ENCODE data around the gene MRTFB. TPM values are rescaled to one million over a fixed set of nuclear protein-coding genes. Genes with fewer than 3 reads are reported as not detected.

MRTFB gene
- total RNA-seq, 1 experiment from 2014 or later = 12.7 TPM

- no peaks in the 10 kb centered on the region for H3K9me2 ChIP-seq (replicated peaks; ENCODE audit: low read length)
- H3K27ac ChIP-seq (ENCODE audit: low read length) = no peak overlapping the region
- ATAC-seq (no peak), DNase-seq (no peak)
- H3K79me2 ChIP-seq (ENCODE audit: low read length) = peaks cover 40% of the 10 kb centered on the region
- TF ChIP-seq EZH2phosphoT487 (IDR thresholded peaks at IDR 0.05; ENCODE audit: borderline replicate concordance, low read length) (no peak), CTCF (conservative IDR thresholded peaks at IDR 0.05; ENCODE audit: low read depth, low read length) (no peak)
- no peaks in the 10 kb centered on the region for H3F3A ChIP-seq (ENCODE audit: low read length, unreplicated experiment)
- peaks cover 37% of the 10 kb centered on the region for H3K4me1 ChIP-seq (ENCODE audit: insufficient read depth, low read length)
- no peak overlapping the region for H3K9ac ChIP-seq (ENCODE audit: low read length)
- no peak overlapping the region for H3K4me3 ChIP-seq (ENCODE audit: low read length)
- CTCF ChIA-PET = no interaction called here
- no peaks in the 10 kb centered on the region for H3K9me3 ChIP-seq (ENCODE audit: low read length)
- H3K27me3 ChIP-seq (ENCODE audit: low read length) = no peaks in the 10 kb centered on the region
- POLR2A ChIA-PET (ENCODE audit: unreplicated experiment) = no interaction called here
- BruUV-seq (replicated peaks) = no TSS peak
- intact Hi-C loops (cut with micrococcal nuclease) = no loop called here
- H3K36me3 ChIP-seq (ENCODE audit: low read depth, low read length) = no peaks in the 10 kb centered on the region
- no peak overlapping the region for H3K4me2 ChIP-seq (ENCODE audit: low read length)
- no peak overlapping the region for H2AFZ ChIP-seq (ENCODE audit: low read length)
- no peaks in the 10 kb centered on the region for H4K20me1 ChIP-seq (ENCODE audit: low read length)
Measured at GRCh38 chr16:14113344-14113743, 42.2 kb downstream of the MRTFB start.

- Histone ChIP-seq H3F3A (ENCODE audit: low read length, unreplicated experiment) (no peaks in the 10 kb centered on the region), H3K27me3 (ENCODE audit: low read length) (no peaks in the 10 kb centered on the region), H3K27ac (ENCODE audit: low read length) (no peak overlapping the region), H3K9me2 (replicated peaks; ENCODE audit: low read length) (no peaks in the 10 kb centered on the region), H3K4me2 (ENCODE audit: low read length) (no peak overlapping the region), H4K20me1 (ENCODE audit: low read length) (no peaks in the 10 kb centered on the region), H3K9me3 (ENCODE audit: low read length) (no peaks in the 10 kb centered on the region), H3K36me3 (ENCODE audit: low read depth, low read length) (no peaks in the 10 kb centered on the region), H3K4me3 (ENCODE audit: low read length) (no peak overlapping the region), H3K79me2 (ENCODE audit: low read length) (peaks cover 32% of the 10 kb centered on the region), H2AFZ (ENCODE audit: low read length) (no peak overlapping the region), H3K9ac (ENCODE audit: low read length) (no peak overlapping the region), H3K4me1 (ENCODE audit: insufficient read depth, low read length) (peaks cover 10% of the 10 kb centered on the region)
- ATAC-seq = no peak
- intact Hi-C loops (cut with micrococcal nuclease) = no loop called here
- ChIA-PET POLR2A (ENCODE audit: unreplicated experiment) (no interaction called here), CTCF (no interaction called here)
- TF ChIP-seq CTCF (conservative IDR thresholded peaks at IDR 0.05; ENCODE audit: low read depth, low read length) (no peak), EZH2 (IDR thresholded peaks at IDR 0.05; ENCODE audit: low read length, unreplicated experiment) (no peak), EZH2phosphoT487 (IDR thresholded peaks at IDR 0.05; ENCODE audit: borderline replicate concordance, low read length) (no peak)
- no peak for DNase-seq
- BruUV-seq (replicated peaks) = no TSS peak
Measured at GRCh38 chr16:14117051-14117450, 45.9 kb downstream of the MRTFB start.

- Histone ChIP-seq H3K27me3 (ENCODE audit: low read length) (no peaks in the 10 kb centered on the region), H3K4me3 (ENCODE audit: low read length) (no peak overlapping the region), H3K36me3 (ENCODE audit: low read depth, low read length) (no peaks in the 10 kb centered on the region), H4K20me1 (ENCODE audit: low read length) (no peaks in the 10 kb centered on the region), H3K79me2 (ENCODE audit: low read length) (peaks cover 21% of the 10 kb centered on the region), H3K9ac (ENCODE audit: low read length) (no peak overlapping the region), H3F3A (ENCODE audit: low read length, unreplicated experiment) (no peaks in the 10 kb centered on the region), H3K9me2 (replicated peaks; ENCODE audit: low read length) (no peaks in the 10 kb centered on the region), H3K4me1 (ENCODE audit: insufficient read depth, low read length) (peaks cover 6% of the 10 kb centered on the region), H3K9me3 (ENCODE audit: low read length) (no peaks in the 10 kb centered on the region), H3K4me2 (ENCODE audit: low read length) (no peak overlapping the region), H2AFZ (ENCODE audit: low read length) (no peak overlapping the region), H3K27ac (ENCODE audit: low read length) (no peak overlapping the region)
- POLR2A ChIA-PET (ENCODE audit: unreplicated experiment) = no interaction called here
- ATAC-seq (no peak), DNase-seq (no peak)
- TF ChIP-seq EZH2phosphoT487 (IDR thresholded peaks at IDR 0.05; ENCODE audit: borderline replicate concordance, low read length) (no peak), EZH2 (IDR thresholded peaks at IDR 0.05; ENCODE audit: low read length, unreplicated experiment) (no peak), CTCF (conservative IDR thresholded peaks at IDR 0.05; ENCODE audit: low read depth, low read length) (no peak)
- BruUV-seq (replicated peaks) = no TSS peak
- CTCF ChIA-PET = no interaction called here
- intact Hi-C loops (cut with micrococcal nuclease) = no loop called here
Measured at GRCh38 chr16:14119799-14120198, 48.7 kb downstream of the MRTFB start.
